IPS-NIHi11 (cell line): ENCODE results near the gene PRR22.
"Not testable (repeated sequence)": the region's sequence is repeated elsewhere in the genome, so short reads cannot be mapped to it uniquely, and the experiment has no call there.

ENCODE experiments used
- DNase-seq: peaks from one replicate; pipeline ENCODE4 v3.0.0; 2012; ENCODE audit warnings: mixed read lengths, low spot score

Gene PRR22

GRCh38 chr19:5751709-5752108, 32.8 kb downstream of the PRR22 start:
- DNase-seq = no peak

- no peak for DNase-seq
Measured at GRCh38 chr19:5749505-5749904, 35.0 kb downstream of the PRR22 start.

GRCh38 chr19:5748920-5749319, 35.6 kb downstream of the PRR22 start:
- DNase-seq = not testable (repeated sequence)

- DNase-seq = not testable (repeated sequence)
Measured at GRCh38 chr19:5744999-5745398, 39.5 kb downstream of the PRR22 start.

- DNase-seq = no peak
Measured at GRCh38 chr19:5743630-5744029, 40.9 kb downstream of the PRR22 start.

- no peak for DNase-seq
Measured at GRCh38 chr19:5742051-5742450, 42.5 kb downstream of the PRR22 start.

GRCh38 chr19:5738423-5738822, 46.1 kb downstream of the PRR22 start:
- DNase-seq = no peak

GRCh38 chr19:5733172-5733571, 51.4 kb downstream of the PRR22 start:
- DNase-seq = not testable (repeated sequence)
